ENCODE results near the gene SLIT3.

SLIT3 gene

GRCh38 chr5:169253071-169253470, 47.9 kb downstream of the SLIT3 start:
- FAIRE-seq: no peak
- DNase-seq (ENCODE audit: insufficient read length, low spot score): no peak
- TF ChIP-seq CTCF (IDR thresholded peaks at IDR 0.05; ENCODE audit: insufficient read depth, missing control alignments): no peak

GRCh38 chr5:169251333-169252084, 49.4 kb downstream of the SLIT3 start:
- FAIRE-seq: no peak
- TF ChIP-seq CTCF (IDR thresholded peaks at IDR 0.05; ENCODE audit: insufficient read depth, missing control alignments): no peak
- no peak for DNase-seq (ENCODE audit: insufficient read length, low spot score)

GRCh38 chr5:169250887-169251286, 50.1 kb downstream of the SLIT3 start:
- DNase-seq (ENCODE audit: insufficient read length, low spot score) (no peak), FAIRE-seq (no peak)
- no peak for TF ChIP-seq CTCF (IDR thresholded peaks at IDR 0.05; ENCODE audit: insufficient read depth, missing control alignments)

GRCh38 chr5:169248996-169249395, 51.9 kb downstream of the SLIT3 start:
- no peak for DNase-seq (ENCODE audit: insufficient read length, low spot score)
- FAIRE-seq: no peak
- no peak for TF ChIP-seq CTCF (IDR thresholded peaks at IDR 0.05; ENCODE audit: insufficient read depth, missing control alignments)

GRCh38 chr5:169248550-169248949, 52.4 kb downstream of the SLIT3 start:
- FAIRE-seq: no peak
- DNase-seq (ENCODE audit: insufficient read length, low spot score): no peak
- no peak for TF ChIP-seq CTCF (IDR thresholded peaks at IDR 0.05; ENCODE audit: insufficient read depth, missing control alignments)

GRCh38 chr5:169244812-169245211, 56.1 kb downstream of the SLIT3 start:
- TF ChIP-seq CTCF (IDR thresholded peaks at IDR 0.05; ENCODE audit: insufficient read depth, missing control alignments): no peak
- no peak for FAIRE-seq
- DNase-seq (ENCODE audit: insufficient read length, low spot score): no peak

GRCh38 chr5:169243651-169244422, 57.1 kb downstream of the SLIT3 start:
- no peak for TF ChIP-seq CTCF (IDR thresholded peaks at IDR 0.05; ENCODE audit: insufficient read depth, missing control alignments)
- FAIRE-seq: no peak
- no peak for DNase-seq (ENCODE audit: insufficient read length, low spot score)

Data from D721Med (cell line).